SU-DHL-6 (cell line): ENCODE results near the gene YBX2.

Experiments
- CTCF ChIP-seq: fragments of 200-600 bp; sonication (generic); IDR thresholded peaks from one replicate; pipeline ENCODE4 v1.5.1; 2017; ENCODE audit warnings: antibody characterized with exemption, mild to moderate bottlenecking, low read length, moderate library complexity; ENCODE audit not compliant: insufficient read depth, poor library complexity, severe bottlenecking
- EZH2phosphoT487 ChIP-seq: fragments of 200-600 bp; sonication (generic), shearing (Covaris generic); conservative IDR thresholded peaks from 2 replicates; pipeline ENCODE4 v1.6.1; 2018; ENCODE audit warnings: mild to moderate bottlenecking, antibody characterized with exemption, low read length, moderate library complexity, mixed read lengths

GRCh38 chr17:7332111-7332510, 37.7 kb upstream of the YBX2 start:
- TF ChIP-seq CTCF (no peak), EZH2phosphoT487 (no peak)
